Adrenal gland (tissue), 5 donors: ENCODE results near the gene EXD1.

Experiments used
- CTCF ChIP-seq, 6 experiments: fragments of 450-650 bp in 4 of 6; fragments of 200-600 bp in 2 of 6; sonication (generic) in 1 of 6; IDR thresholded peaks; 1 replicate in 5 of 6; 2 replicates in 1 of 6; pipeline versions ENCODE4 v1.5.1 to v1.8.0; 2016 to 2021; ENCODE audit warnings: antibody characterized with exemption in 6 of 6, mild to moderate bottlenecking in 2 of 6, moderate library complexity in 1 of 6
- POLR2A ChIP-seq, 2 donors: fragments of 450-650 bp; IDR thresholded peaks; one replicate each; pipeline ENCODE4 v1.6.1; 2017; ENCODE audit warnings: antibody characterized with exemption in 2 of 2, mild to moderate bottlenecking in 2 of 2, moderate library complexity in 1 of 2
- donor health status: DM: no; HTN: no; CAD: no.

- TF ChIP-seq CTCF (IDR thresholded peaks at IDR 0.05) (no peak), POLR2A (IDR thresholded peaks at IDR 0.05) (no peak)
These were observed 69.2 kb downstream of the EXD1 start for GRCh38 chr15:41161336-41161735.
